Measurements from ENCODE around the gene WDR37. TPM values are rescaled to one million over a fixed set of nuclear protein-coding genes. Genes with fewer than 3 reads are reported as not detected.
"Not testable (repeated sequence)": the region's sequence is repeated elsewhere in the genome, so short reads cannot be mapped to it uniquely, and the experiment has no call there.

The WDR37 gene
- total RNA-seq, 6 experiments from 2014 or later = 5.8 to 9.7 (median 8.3) TPM

DNA sequence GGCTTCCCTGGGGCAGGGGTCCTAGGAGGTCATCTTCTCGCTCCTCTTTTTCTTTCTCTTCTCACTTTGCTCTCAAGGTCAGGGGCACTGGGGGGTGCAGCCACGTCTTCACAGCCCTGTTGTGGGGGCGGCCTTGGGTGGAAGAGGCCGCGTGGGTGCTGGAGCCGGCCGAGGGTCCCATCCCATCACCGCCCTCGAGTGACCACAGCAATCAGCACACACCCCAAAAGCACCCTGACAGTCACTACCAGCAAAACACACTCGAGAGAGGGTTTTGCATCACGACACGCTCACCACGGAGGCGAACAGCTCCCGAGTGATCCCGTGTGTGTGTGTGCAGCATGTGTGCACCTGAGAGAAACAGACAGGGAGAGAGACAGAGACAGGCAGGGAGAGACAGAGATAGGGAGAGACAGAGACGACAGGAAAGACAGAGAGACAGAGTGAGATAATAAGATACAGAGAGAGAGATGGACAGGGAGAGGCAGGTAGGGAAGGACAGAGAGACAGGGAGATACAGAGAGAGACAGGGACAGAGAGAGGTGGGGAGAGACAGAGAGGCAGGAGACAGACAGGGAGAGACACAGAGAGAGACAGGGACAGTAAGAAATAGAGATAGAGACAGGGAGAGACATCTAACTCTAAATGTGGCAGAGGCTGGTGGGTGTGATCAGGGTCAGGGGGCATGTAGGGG, 100.9 kb downstream of the WDR37 start:
- intact Hi-C loops (cut with DNase I) = no loop called here

GRCh38 chr10:1157615-1157933, 101.4 kb downstream of the WDR37 start:
- 58% methylated on average over 3 of the region's 4 CpGs for WGBS (ENCODE audit: insufficient coverage, low coverage, low lambda C conversion rate, missing lambda C conversion rate)
- Histone ChIP-seq H3K9me3 (no peaks in the 10 kb centered on the region), H3K4me1 (no peaks in the 10 kb centered on the region), H3K27me3 (no peaks in the 10 kb centered on the region), H3K27ac (no peak overlapping the region), H3K4me3 (no peak overlapping the region), H3K36me3 (no peaks in the 10 kb centered on the region)
- TF ChIP-seq CTCF (IDR thresholded peaks at IDR 0.05) (no peak), POLR2A (IDR thresholded peaks at IDR 0.05) (no peak)
- intact Hi-C loops (cut with DNase I) = no loop called here
- ATAC-seq = no peak
- no peak for DNase-seq

More for the DNA sequence above, 100.9 kb downstream of the WDR37 start:
- Histone ChIP-seq H3K4me3 (no peak overlapping the region), H3K36me3 (no peaks in the 10 kb centered on the region), H3K27ac (no peak overlapping the region), H3K4me1 (no peaks in the 10 kb centered on the region), H3K27me3 (no peaks in the 10 kb centered on the region), H3K9me3 (no peaks in the 10 kb centered on the region)
- no peak for ATAC-seq
- TF ChIP-seq POLR2A (IDR thresholded peaks at IDR 0.05) (no peak), CTCF (IDR thresholded peaks at IDR 0.05) (no peak)
- 84% methylated on average over 8 of the region's 17 CpGs for WGBS (ENCODE audit: insufficient coverage, low coverage, low lambda C conversion rate, missing lambda C conversion rate)
- DNase-seq = no peak

GRCh38 chr10:1158066-1158465, 101.9 kb downstream of the WDR37 start:
- ATAC-seq (no peak), DNase-seq (no peak)
- H3K27ac ChIP-seq = no peak overlapping the region
- WGBS (ENCODE audit: insufficient coverage, low coverage, low lambda C conversion rate, missing lambda C conversion rate) = 75% methylated on average over 11 of the region's 12 CpGs
- no peaks in the 10 kb centered on the region for H3K27me3 ChIP-seq
- H3K4me3 ChIP-seq = no peak overlapping the region
- intact Hi-C loops (cut with DNase I) = no loop called here
- TF ChIP-seq CTCF (IDR thresholded peaks at IDR 0.05) (no peak), POLR2A (IDR thresholded peaks at IDR 0.05) (no peak)
- no peaks in the 10 kb centered on the region for H3K4me1 ChIP-seq
- H3K9me3 ChIP-seq = no peaks in the 10 kb centered on the region
- H3K36me3 ChIP-seq = no peaks in the 10 kb centered on the region

- H3K27me3 ChIP-seq; intact Hi-C loops (cut with DNase I); H3K9me3 ChIP-seq; H3K4me1 ChIP-seq; ATAC-seq; H3K27ac ChIP-seq; H3K36me3 ChIP-seq; DNase-seq; H3K4me3 ChIP-seq: not testable (repeated sequence)
- 69% methylated on average over 10 of the region's 10 CpGs for WGBS (ENCODE audit: insufficient coverage, low coverage, low lambda C conversion rate, missing lambda C conversion rate)
Measured at GRCh38 chr10:1158536-1158935, 102.4 kb downstream of the WDR37 start.

- Histone ChIP-seq H3K4me1 (no peaks in the 10 kb centered on the region), H3K27ac (no peak overlapping the region), H3K36me3 (no peaks in the 10 kb centered on the region), H3K4me3 (no peak overlapping the region), H3K27me3 (no peaks in the 10 kb centered on the region), H3K9me3 (no peaks in the 10 kb centered on the region)
- DNase-seq = no peak
- 83% methylated on average over 49 of the region's 59 CpGs for WGBS (ENCODE audit: insufficient coverage, low coverage, low lambda C conversion rate, missing lambda C conversion rate)
- no peak for ATAC-seq
- intact Hi-C loops (cut with DNase I) = no loop called here
- TF ChIP-seq CTCF (IDR thresholded peaks at IDR 0.05) = no peak
- TF ChIP-seq POLR2A (IDR thresholded peaks at IDR 0.05) = no peak
Measured at GRCh38 chr10:1159131-1160061, 103.2 kb downstream of the WDR37 start.

All from right lobe of liver (tissue), 6 donors.